ENCODE results near the gene CCNG1.
"Not testable (repeated sequence)": the region's sequence is repeated elsewhere in the genome, so short reads cannot be mapped to it uniquely, and the experiment has no call there.

The CCNG1 gene

GRCh38 chr5:163448491-163448890 lies 11.1 kb downstream of the CCNG1 start:
- H3K4me3 ChIP-seq (ENCODE audit: low read length): no peak overlapping the region
- H3K27me3 ChIP-seq (ENCODE audit: low read depth, low read length): no peaks in the 10 kb centered on the region
- H2AFZ ChIP-seq (ENCODE audit: low read depth, low read length): no peak overlapping the region
- H3K9ac ChIP-seq (ENCODE audit: low read length): no peak overlapping the region
- no peaks in the 10 kb centered on the region for H3K9me3 ChIP-seq (ENCODE audit: insufficient read depth, low read length)
- TF ChIP-seq CTCF (IDR thresholded peaks at IDR 0.05; ENCODE audit: low read depth, low read length): no peak
- TF ChIP-seq EZH2phosphoT487 (IDR thresholded peaks at IDR 0.05; ENCODE audit: low read depth): no peak
- H4K20me1 ChIP-seq (ENCODE audit: insufficient read depth, low read length): no peaks in the 10 kb centered on the region
- H3K4me1 ChIP-seq (ENCODE audit: low read length): no peaks in the 10 kb centered on the region
- no peak overlapping the region for H3K4me2 ChIP-seq (ENCODE audit: low read length)
- 0 out of 2 replicates have a peak, but pooled peaks cover 4% of the 10 kb centered on the region for H3K79me2 ChIP-seq (ENCODE audit: low read length)
- peaks cover 65% of the 10 kb centered on the region for H3K36me3 ChIP-seq (replicated peaks; ENCODE audit: low read depth, low read length)
- no peak overlapping the region for H3K27ac ChIP-seq (ENCODE audit: low read length)

GRCh38 chr5:163451489-163451888 lies 14.1 kb downstream of the CCNG1 start:
- Histone ChIP-seq H3K36me3 (replicated peaks; ENCODE audit: low read depth, low read length) (peaks cover 61% of the 10 kb centered on the region), H3K4me2 (ENCODE audit: low read length) (no peak overlapping the region)

GRCh38 chr5:163453705-163454104 lies 16.3 kb downstream of the CCNG1 start:
- Histone ChIP-seq H3K9ac (ENCODE audit: low read length) (no peak overlapping the region), H2AFZ (ENCODE audit: low read depth, low read length) (no peak overlapping the region), H3K27ac (ENCODE audit: low read length) (no peak overlapping the region)

More at GRCh38 chr5:163451489-163451888, 14.1 kb downstream of the CCNG1 start:
- H3K27me3 ChIP-seq (ENCODE audit: low read depth, low read length): no peaks in the 10 kb centered on the region
- H2AFZ ChIP-seq (ENCODE audit: low read depth, low read length): no peak overlapping the region
- H3K9ac ChIP-seq (ENCODE audit: low read length): no peak overlapping the region
- H3K4me1 ChIP-seq (ENCODE audit: low read length): no peaks in the 10 kb centered on the region
- no peaks in the 10 kb centered on the region for H4K20me1 ChIP-seq (ENCODE audit: insufficient read depth, low read length)
- H3K79me2 ChIP-seq (ENCODE audit: low read length): peaks cover 8% of the 10 kb centered on the region; the same call in 1 of the 2 replicates
- no peak overlapping the region for H3K27ac ChIP-seq (ENCODE audit: low read length)
- no peak overlapping the region for H3K4me3 ChIP-seq (ENCODE audit: low read length)
- TF ChIP-seq EZH2phosphoT487 (IDR thresholded peaks at IDR 0.05; ENCODE audit: low read depth) (no peak), CTCF (IDR thresholded peaks at IDR 0.05; ENCODE audit: low read depth, low read length) (no peak)
- no peaks in the 10 kb centered on the region for H3K9me3 ChIP-seq (ENCODE audit: insufficient read depth, low read length)

GRCh38 chr5:163455406-163455805 lies 18.0 kb downstream of the CCNG1 start:
- H4K20me1 ChIP-seq (ENCODE audit: insufficient read depth, low read length); H2AFZ ChIP-seq (ENCODE audit: low read depth, low read length); H3K4me3 ChIP-seq (ENCODE audit: low read length); H3K9ac ChIP-seq (ENCODE audit: low read length); H3K27ac ChIP-seq (ENCODE audit: low read length); H3K4me1 ChIP-seq (ENCODE audit: low read length); H3K9me3 ChIP-seq (ENCODE audit: insufficient read depth, low read length); H3K27me3 ChIP-seq (ENCODE audit: low read depth, low read length); H3K4me2 ChIP-seq (ENCODE audit: low read length): not testable (repeated sequence)
- peaks cover 37% of the 10 kb centered on the region for H3K79me2 ChIP-seq (ENCODE audit: low read length)
- peaks cover 31% of the 10 kb centered on the region for H3K36me3 ChIP-seq (replicated peaks; ENCODE audit: low read depth, low read length)

More at GRCh38 chr5:163453705-163454104, 16.3 kb downstream of the CCNG1 start:
- H3K9me3 ChIP-seq (ENCODE audit: insufficient read depth, low read length): no peaks in the 10 kb centered on the region
- no peaks in the 10 kb centered on the region for H4K20me1 ChIP-seq (ENCODE audit: insufficient read depth, low read length)
- H3K4me1 ChIP-seq (ENCODE audit: low read length): peaks cover 7% of the 10 kb centered on the region; the same call in 1 of the 2 replicates
- no peak overlapping the region for H3K4me2 ChIP-seq (ENCODE audit: low read length)
- H3K79me2 ChIP-seq (ENCODE audit: low read length): peaks cover 26% of the 10 kb centered on the region
- no peak overlapping the region for H3K4me3 ChIP-seq (ENCODE audit: low read length)
- no peaks in the 10 kb centered on the region for H3K27me3 ChIP-seq (ENCODE audit: low read depth, low read length)
- peaks cover 42% of the 10 kb centered on the region for H3K36me3 ChIP-seq (replicated peaks; ENCODE audit: low read depth, low read length)
- TF ChIP-seq EZH2phosphoT487 (IDR thresholded peaks at IDR 0.05; ENCODE audit: low read depth) (no peak), CTCF (IDR thresholded peaks at IDR 0.05; ENCODE audit: low read depth, low read length) (no peak)
